K562 (cell line): ENCODE data around the gene NHLRC2. TPM values are rescaled to one million over a fixed set of nuclear protein-coding genes. Genes with fewer than 3 reads are reported as not detected.

Source experiments
- ATAC-seq: fragments of 200-7000 bp; cut with Tn5 transposase; 3 replicates; pipeline ENCODE4 v1.9.1; 2020; ENCODE audit warnings: moderate library complexity
- BruUV-seq: library from RNA; stranded (reverse); fragments of 400-500 nt; replicated peaks from 2 replicates; lab custom pipeline; 2021; lab: Mats Ljungman, UMichigan
- CTCF ChIA-PET: fragments of 300-600 bp; formaldehyde crosslinking; extraction: SDS; loops from one replicate; lab custom pipeline; 2021; ENCODE audit warnings: low intra/inter-chr PET ratio; lab: Yijun Ruan, JAX
- POLR2A ChIA-PET: fragments of 300-600, 350-650 bp; sonication (Branson Sonifier 250); formaldehyde crosslinking; extraction: SDS; loops from one replicate; lab custom pipeline; 2021; ENCODE audit warnings: antibody characterized with exemption, inconsistent platforms; lab: Yijun Ruan, JAX
- DNase-seq, 4 experiments: peaks; one replicate each; pipeline versions ENCODE4 v3.0.0 to v3.0.0-alpha.2; 2011 to 2018; ENCODE audit warnings: low spot score in 3 of 4, mixed read lengths in 3 of 4; ENCODE audit errors: extremely low read depth in 1 of 4
- FAIRE-seq: peaks from 2 replicates; lab custom pipeline; 2011; peaks lifted over from hg19 to GRCh38; lab: Jason Lieb, UNC
- H2AFZ ChIP-seq: 2 replicates; pipeline ENCODE4 v1.6.0; 2011; ENCODE audit warnings: low read depth, low read length, control low read depth, inconsistent platforms
- H3K27ac ChIP-seq: fragments of 200-600 bp; 3 replicates; pipeline ENCODE4 v1.8.0; 2011; ENCODE audit warnings: low read depth, mild to moderate bottlenecking, control low read depth, inconsistent platforms, low read length, moderate library complexity, mixed read lengths; ENCODE audit errors: extremely low read depth
- H3K27me3 ChIP-seq, 2 experiments: fragments of 300-600 bp in 1 of 2; 2 replicates in 1 of 2; 3 replicates in 1 of 2; pipeline versions ENCODE4 v1.6.0 to v1.8.0; 2011; ENCODE audit warnings: inconsistent platforms in 2 of 2, low read length in 2 of 2, mild to moderate bottlenecking in 1 of 2, mixed read lengths in 1 of 2, moderate library complexity in 1 of 2; ENCODE audit not compliant: control insufficient read depth in 2 of 2, insufficient read depth in 2 of 2
- H3K36me3 ChIP-seq: fragments of 300-600 bp; 3 replicates; pipeline ENCODE4 v1.8.0; 2011; ENCODE audit warnings: mild to moderate bottlenecking, low read length, inconsistent platforms; ENCODE audit not compliant: control insufficient read depth, insufficient read depth
- H3K4me1 ChIP-seq, 2 experiments: fragments of 200-600 bp in 1 of 2; replicated peaks in 1 of 2; 2 replicates in 1 of 2; 3 replicates in 1 of 2; pipeline versions ENCODE4 v1.5.1 to v1.8.0; 2011; ENCODE audit warnings: inconsistent platforms in 2 of 2, low read length in 2 of 2, mild to moderate bottlenecking in 1 of 2, mixed read lengths in 1 of 2, moderate library complexity in 1 of 2; ENCODE audit not compliant: control insufficient read depth in 2 of 2, insufficient read depth in 2 of 2
- H3K4me2 ChIP-seq: 2 replicates; pipeline ENCODE4 v1.6.1; 2011; ENCODE audit warnings: low read length, control low read depth, inconsistent platforms, mixed read lengths; ENCODE audit not compliant: insufficient read depth
- H3K4me3 ChIP-seq: fragments of 200-600 bp; sonication (generic), shearing (Covaris generic); 2 replicates; pipeline ENCODE4 v1.5.1; 2016; ENCODE audit warnings: control low read depth, inconsistent platforms
- H3K79me2 ChIP-seq: fragments of 200-600 bp; 3 replicates; pipeline ENCODE4 v1.8.0; 2011; ENCODE audit warnings: low read length, inconsistent platforms; ENCODE audit not compliant: control insufficient read depth, insufficient read depth
- H3K9ac ChIP-seq, 2 experiments: 2 replicates each; pipeline versions ENCODE4 v1.6.0 to v1.6.1; 2011; ENCODE audit warnings: low read depth in 2 of 2, low read length in 2 of 2, control low read depth in 1 of 2, inconsistent platforms in 1 of 2, mild to moderate bottlenecking in 1 of 2, mixed read lengths in 1 of 2; ENCODE audit not compliant: insufficient read depth in 1 of 2
- H3K9me1 ChIP-seq: one replicate; pipeline ENCODE4 v1.6.0; 2011; ENCODE audit warnings: inconsistent platforms, mild to moderate bottlenecking, low read length, moderate library complexity; ENCODE audit not compliant: control insufficient read depth, insufficient read depth
- H3K9me3 ChIP-seq: replicated peaks from 2 replicates; pipeline ENCODE4 v1.5.1; 2011; ENCODE audit warnings: low read depth, low read length, inconsistent platforms; ENCODE audit not compliant: control insufficient read depth, insufficient read depth
- H4K20me1 ChIP-seq: replicated peaks from 2 replicates; pipeline ENCODE4 v1.6.1; 2011; ENCODE audit warnings: low read length, inconsistent platforms, mixed read lengths; ENCODE audit not compliant: control insufficient read depth, insufficient read depth
- CBX8 ChIP-seq: fragments of 200-600 bp; sonication (generic); IDR thresholded peaks from 2 replicates; pipeline ENCODE4 v1.6.1; 2012; ENCODE audit warnings: borderline replicate concordance, mixed run types, low read depth, mild to moderate bottlenecking, moderate library complexity, mixed read lengths, low read length, control low read depth, inconsistent platforms; ENCODE audit not compliant: poor library complexity, severe bottlenecking; ENCODE audit errors: extremely low read depth
- DDX20 ChIP-seq: fragments of 450-650 bp; IDR thresholded peaks from 2 replicates; pipeline ENCODE4 v1.6.1; 2016; ENCODE audit warnings: missing genetic modification characterization, low read depth, mild to moderate bottlenecking, missing compliant biosample characterization, moderate library complexity
- HDAC2 ChIP-seq: fragments of 450-650 bp; IDR thresholded peaks from 2 replicates; pipeline ENCODE4 v1.6.1; 2016; ENCODE audit warnings: mild to moderate bottlenecking
- SIRT6 ChIP-seq: IDR thresholded peaks from one replicate; pipeline ENCODE4 v1.6.1; 2012; ENCODE audit warnings: low read depth, mild to moderate bottlenecking, control low read depth, inconsistent platforms, low read length, moderate library complexity
- XRCC3 ChIP-seq: fragments of 450-650 bp; IDR thresholded peaks from 2 replicates; pipeline ENCODE4 v1.6.1; 2017; ENCODE audit warnings: mild to moderate bottlenecking, moderate library complexity
- ZBTB40 ChIP-seq, 2 experiments: fragments of 450-650 bp in 1 of 2; sonication (generic) in 1 of 2; formaldehyde crosslinking in 1 of 2; IDR thresholded peaks; 2 replicates each; pipeline versions ENCODE4 v1.7.1 to v1.9.0; 2016 to 2022; ENCODE audit warnings: inconsistent platforms in 1 of 2, mild to moderate bottlenecking in 1 of 2, missing genetic modification reagents in 1 of 2
- ZBTB7A ChIP-seq: IDR thresholded peaks from 2 replicates; pipeline ENCODE4 v1.6.1; 2011; ENCODE audit warnings: low read depth, mild to moderate bottlenecking, low read length, moderate library complexity, borderline replicate concordance; ENCODE audit not compliant: control insufficient read depth
- ZNF121 ChIP-seq: sonication (generic); formaldehyde crosslinking; conservative IDR thresholded peaks from 2 replicates; pipeline ENCODE4 v1.8.0; 2022; ENCODE audit warnings: missing genetic modification reagents
- WGBS: fragments of 100-300 bp; shearing (Covaris generic); methylation state at CpG from one replicate; pipeline ENCODE4 v1.1.6; 2016; ENCODE audit warnings: low coverage, mixed read lengths; ENCODE audit not compliant: insufficient coverage; ENCODE audit errors: missing lambda C conversion rate; 5-methylcytosine and 5-hydroxymethylcytosine counted together
- in situ Hi-C: fragments of 300-500 bp; cut with MboI; formaldehyde crosslinking; loops from 4 replicates; pipeline ENCODE4 v1.15.0; 2018; ENCODE audit warnings: inconsistent platforms, mixed read lengths
- intact Hi-C: fragments of 100-400 bp; cut with micrococcal nuclease; formaldehyde crosslinking; loops from 2 replicates; pipeline ENCODE4 v1.14.2; 2022
- polyA plus RNA-seq, 8 experiments: library from polyadenylated mRNA; depleted of rRNA in 4 of 8; stranded (reverse) in 5 of 8; unstranded in 3 of 8; fragments of >200 nt; fragmentation: Nextera tagmentation in 2 of 8; fragmentation: Illumina TruSeq in 1 of 8; extraction: Ambion mirVana in 2 of 8; extraction: Trizol in 1 of 8; gene quantifications; 2 replicates each; pipeline versions ENCODE4 v1.2.1 to v1.2.3, GENCODE V29; 2011 to 2014; ENCODE audit warnings: inconsistent platforms in 1 of 8, missing spikeins in 1 of 8
- total RNA-seq, 7 experiments: library from RNA; depleted of rRNA in 6 of 7; stranded (reverse); fragments of >200 nt in 6 of 7; fragmentation: Illumina TruSeq in 2 of 7; extraction: Trizol in 2 of 7; gene quantifications; 2 replicates each; pipeline versions ENCODE4 v1.2.1 to v1.2.3, GENCODE V29; 2011 to 2021; ENCODE audit warnings: low replicate concordance in 1 of 7

The NHLRC2 gene
- total and polyA plus RNA-seq, 9 of the 15 experiments (the other 6 are each of a cell fraction or from before 2014, with no cell fraction given) = 1.5 to 22.4 (median 10.3) TPM

- no peaks in the 10 kb centered on the region for H3K9me1 ChIP-seq
- H3K79me2 ChIP-seq = peaks cover 77% of the 10 kb centered on the region
- intact Hi-C loops = loop anchor here (10.0 kb wide), 1 partner anchor 168 kb away; no protein-coding TSS in a partner anchor
- TF ChIP-seq ZBTB7A (no peak), ZBTB40 (IDR thresholded peaks at IDR 0.05) (peak; percentile 69), ZBTB40 (CRISPR knock-in tag; IDR thresholded peaks at IDR 0.05) (no peak), SIRT6 (no peak), ZNF121 (CRISPR knock-in tag) (no peak), CBX8 (no peak), HDAC2 (no peak), DDX20 (tag) (no peak), XRCC3 (no peak)
- TF ChIP-seq, all 486 proteins: peak for 1
- Histone ChIP-seq H3K4me2 (peak overlapping the region; percentile 88), H3K27me3 (no peaks in the 10 kb centered on the region), H3K4me3 (peak overlapping the region; percentile 72), H3K27ac (peak overlapping the region; percentile 94; the same call in 2 of the 3 replicates), H3K9me3 (no peaks in the 10 kb centered on the region), H3K9ac (peak overlapping the region in 1 of 2 experiments; percentile 78; a peak in 2 of 4 replicates), H4K20me1 (no peaks in the 10 kb centered on the region), H2AFZ (no peak overlapping the region), H3K36me3 (peaks cover 33% of the 10 kb centered on the region), H3K4me1 (peaks cover 0 to 3% of the 10 kb centered on the region in 2 experiments; a peak in 2 of 5 replicates)
- in situ Hi-C loops = no loop called here
- FAIRE-seq (no peak), DNase-seq (no peak), ATAC-seq (no peak)
- ChIA-PET CTCF (no interaction called here), POLR2A (interaction anchor here (1.0 kb wide), 1 partner anchor 21 kb away, joined by 7 read pairs; no protein-coding TSS in a partner anchor)
- no TSS peak for BruUV-seq
- 9% methylated on average over 1 of the region's 1 CpG for WGBS
These were observed 2.1 kb downstream of the NHLRC2 start for GRCh38 chr10:113856563-113856962.
